Measurements from ENCODE around the gene PRCP. TPM values are rescaled to one million over a fixed set of nuclear protein-coding genes. Genes with fewer than 3 reads are reported as not detected.
A peak's percentile ranks its signal among the peaks of the same experiment; 100 is the strongest.

PRCP gene
- total RNA-seq, 1 experiment from 2014 or later: 57.0 TPM

DNA sequence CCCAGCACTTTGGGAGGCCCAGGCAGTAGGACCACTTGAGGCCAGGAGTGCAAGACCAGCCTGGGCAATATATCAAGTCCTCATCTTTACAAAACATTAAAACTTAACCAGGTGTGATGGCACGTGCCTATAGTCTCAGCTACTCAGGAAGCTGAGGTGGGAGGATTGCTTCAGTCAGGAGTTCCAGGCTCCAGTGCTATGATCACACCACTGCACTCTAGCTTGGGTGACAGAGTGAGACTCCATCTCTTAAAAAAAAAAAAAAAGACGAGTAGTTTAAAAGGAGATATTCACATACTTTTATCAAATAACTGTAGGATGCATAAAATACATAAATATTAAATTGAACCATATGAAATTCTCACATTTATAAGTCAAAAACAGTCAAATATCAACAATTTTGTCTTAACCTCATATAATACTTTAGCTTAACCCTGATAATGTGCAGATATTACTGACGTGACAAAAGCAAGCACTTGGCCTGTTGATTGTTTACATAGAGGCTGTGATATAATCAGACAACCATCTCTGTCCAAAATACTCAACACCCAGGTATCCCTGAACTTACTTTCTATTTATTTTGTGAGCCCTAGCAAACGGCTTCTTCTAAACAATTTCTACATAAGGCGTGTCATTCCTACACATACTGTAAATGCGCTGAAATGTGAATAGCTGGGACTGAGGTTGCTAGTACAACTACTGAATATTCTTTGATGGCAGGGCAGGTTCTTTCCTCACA is 57.0 kb downstream of the PRCP start:
- H3K27ac ChIP-seq (ENCODE audit: low read length): no peak overlapping the region
- intact Hi-C loops (cut with micrococcal nuclease; ENCODE audit: unreplicated experiment): no loop called here
- in situ Hi-C loops (cut with HindIII; ENCODE audit: low pct_unique_long_range_greater_than_20kb, low sequenced_read_pairs): no loop called here
- H3K4me3 ChIP-seq (ENCODE audit: low read depth in 2 of 2, low read length in 2 of 2): no peak overlapping the region
- BruUV-seq (replicated peaks): no TSS peak
- TF ChIP-seq SIN3A (IDR thresholded peaks at IDR 0.05; ENCODE audit: borderline replicate concordance, insufficient read depth, low read depth, low read length): no peak
- TF ChIP-seq, protein P1, sequence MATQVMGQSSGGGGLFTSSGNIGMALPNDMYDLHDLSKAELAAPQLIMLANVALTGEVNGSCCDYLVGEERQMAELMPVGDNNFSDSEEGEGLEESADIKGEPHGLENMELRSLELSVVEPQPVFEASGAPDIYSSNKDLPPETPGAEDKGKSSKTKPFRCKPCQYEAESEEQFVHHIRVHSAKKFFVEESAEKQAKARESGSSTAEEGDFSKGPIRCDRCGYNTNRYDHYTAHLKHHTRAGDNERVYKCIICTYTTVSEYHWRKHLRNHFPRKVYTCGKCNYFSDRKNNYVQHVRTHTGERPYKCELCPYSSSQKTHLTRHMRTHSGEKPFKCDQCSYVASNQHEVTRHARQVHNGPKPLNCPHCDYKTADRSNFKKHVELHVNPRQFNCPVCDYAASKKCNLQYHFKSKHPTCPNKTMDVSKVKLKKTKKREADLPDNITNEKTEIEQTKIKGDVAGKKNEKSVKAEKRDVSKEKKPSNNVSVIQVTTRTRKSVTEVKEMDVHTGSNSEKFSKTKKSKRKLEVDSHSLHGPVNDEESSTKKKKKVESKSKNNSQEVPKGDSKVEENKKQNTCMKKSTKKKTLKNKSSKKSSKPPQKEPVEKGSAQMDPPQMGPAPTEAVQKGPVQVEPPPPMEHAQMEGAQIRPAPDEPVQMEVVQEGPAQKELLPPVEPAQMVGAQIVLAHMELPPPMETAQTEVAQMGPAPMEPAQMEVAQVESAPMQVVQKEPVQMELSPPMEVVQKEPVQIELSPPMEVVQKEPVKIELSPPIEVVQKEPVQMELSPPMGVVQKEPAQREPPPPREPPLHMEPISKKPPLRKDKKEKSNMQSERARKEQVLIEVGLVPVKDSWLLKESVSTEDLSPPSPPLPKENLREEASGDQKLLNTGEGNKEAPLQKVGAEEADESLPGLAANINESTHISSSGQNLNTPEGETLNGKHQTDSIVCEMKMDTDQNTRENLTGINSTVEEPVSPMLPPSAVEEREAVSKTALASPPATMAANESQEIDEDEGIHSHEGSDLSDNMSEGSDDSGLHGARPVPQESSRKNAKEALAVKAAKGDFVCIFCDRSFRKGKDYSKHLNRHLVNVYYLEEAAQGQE (IDR thresholded peaks at IDR 0.05; ENCODE audit: insufficient read depth in 1 of 2, low read depth in 2 of 2, low read length in 1 of 2): no peak
- TF ChIP-seq TCF7L2 (IDR thresholded peaks at IDR 0.05; ENCODE audit: low read depth, low read length): no peak
- no peak for TF ChIP-seq CTCF (IDR thresholded peaks at IDR 0.05)
- TF ChIP-seq POLR2AphosphoS5 (IDR thresholded peaks at IDR 0.05; ENCODE audit: low read depth, low read length): no peak
- no peaks in the 10 kb centered on the region for H3K27me3 ChIP-seq (ENCODE audit: control insufficient read depth, insufficient read depth, low read length)
- ATAC-seq (peak; percentile 56; the same call in 1 of the 2 replicates), DNase-seq (ENCODE audit: low read depth, low spot score) (peak; percentile 36)
- H3K9me3 ChIP-seq (ENCODE audit: control insufficient read depth, insufficient read depth, low read depth, low read length): no peaks in the 10 kb centered on the region
- ChIA-PET CTCF (interaction anchor here (0.6 kb wide), 1 partner anchor 23 kb away, joined by 3 read pairs; no protein-coding TSS in a partner anchor), POLR2A (no interaction called here)
- no peaks in the 10 kb centered on the region for H3K36me3 ChIP-seq (ENCODE audit: control insufficient read depth, insufficient read depth, low read length)
- no peaks in the 10 kb centered on the region for H3K4me1 ChIP-seq (ENCODE audit: control insufficient read depth, insufficient read depth, low read length)

GRCh38 chr11:82842019-82842418 is 58.2 kb downstream of the PRCP start:
- Histone ChIP-seq H3K9me3 (ENCODE audit: control insufficient read depth, insufficient read depth, low read depth, low read length) (no peaks in the 10 kb centered on the region), H3K4me1 (ENCODE audit: control insufficient read depth, insufficient read depth, low read length) (no peaks in the 10 kb centered on the region), H3K27me3 (ENCODE audit: control insufficient read depth, insufficient read depth, low read length) (no peaks in the 10 kb centered on the region), H3K27ac (ENCODE audit: low read length) (no peak overlapping the region), H3K36me3 (ENCODE audit: control insufficient read depth, insufficient read depth, low read length) (no peaks in the 10 kb centered on the region), H3K4me3 (ENCODE audit: low read depth in 2 of 2, low read length in 2 of 2) (no peak overlapping the region)
- BruUV-seq (replicated peaks): no TSS peak
- ChIA-PET POLR2A (no interaction called here), CTCF (no interaction called here)
- no peak for ATAC-seq
- TF ChIP-seq TCF7L2 (IDR thresholded peaks at IDR 0.05; ENCODE audit: low read depth, low read length) (no peak), SIN3A (IDR thresholded peaks at IDR 0.05; ENCODE audit: borderline replicate concordance, insufficient read depth, low read depth, low read length) (no peak), CTCF (IDR thresholded peaks at IDR 0.05) (no peak), POLR2AphosphoS5 (IDR thresholded peaks at IDR 0.05; ENCODE audit: low read depth, low read length) (no peak)
- TF ChIP-seq, protein P1 (IDR thresholded peaks at IDR 0.05; ENCODE audit: insufficient read depth in 1 of 2, low read depth in 2 of 2, low read length in 1 of 2): no peak
- intact Hi-C loops (cut with micrococcal nuclease; ENCODE audit: unreplicated experiment) (no loop called here), in situ Hi-C loops (cut with HindIII; ENCODE audit: low pct_unique_long_range_greater_than_20kb, low sequenced_read_pairs) (no loop called here)
- no peak for DNase-seq (ENCODE audit: low read depth, low spot score)
